ENCODE results near the gene RRH.

RRH gene

DNA sequence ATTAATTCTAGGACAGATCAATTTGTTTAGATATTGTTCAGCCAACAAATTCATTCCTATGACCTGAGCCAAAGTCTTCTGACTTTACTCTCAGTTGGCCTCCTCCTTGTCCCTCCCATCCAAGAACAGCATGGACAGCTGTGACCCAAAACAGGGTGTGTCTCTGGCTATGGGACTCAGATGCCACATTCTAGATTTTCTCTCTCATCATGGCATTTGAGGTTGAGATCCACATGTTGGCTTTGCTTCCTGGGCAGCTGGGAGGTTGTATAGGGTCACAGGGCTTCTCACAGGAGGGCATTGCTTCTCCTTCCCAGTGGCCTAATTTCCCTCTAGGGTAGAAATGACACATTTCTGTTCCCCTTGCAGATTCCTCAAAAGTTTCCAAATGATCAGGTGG, 62.3 kb downstream of the RRH start:
- DNase-seq = no peak
